HL-60 (cell line): ENCODE data around the gene MAP2.

Experiments used
- GABPA ChIP-seq: IDR thresholded peaks from 2 replicates; pipeline ENCODE4 v1.6.1; 2012; ENCODE audit warnings: low read depth
- POLR2AphosphoS5 ChIP-seq: IDR thresholded peaks from 2 replicates; pipeline ENCODE4 v1.6.1; 2012; ENCODE audit warnings: low read depth
- SPI1 ChIP-seq: IDR thresholded peaks from 2 replicates; pipeline ENCODE4 v1.6.1; 2012; ENCODE audit warnings: low read depth, mild to moderate bottlenecking, borderline replicate concordance
- TF ChIP-seq, protein P1 (sequence below): IDR thresholded peaks from one replicate; pipeline ENCODE4 v1.5.1; 2011; ENCODE audit warnings: low read length, control low read depth, inconsistent platforms; ENCODE audit not compliant: insufficient read depth
- TF ChIP-seq, protein P2 (sequence below): IDR thresholded peaks from 2 replicates; pipeline ENCODE4 v1.6.1; 2012; ENCODE audit warnings: low read depth; ENCODE audit not compliant: insufficient replicate concordance

DNA sequence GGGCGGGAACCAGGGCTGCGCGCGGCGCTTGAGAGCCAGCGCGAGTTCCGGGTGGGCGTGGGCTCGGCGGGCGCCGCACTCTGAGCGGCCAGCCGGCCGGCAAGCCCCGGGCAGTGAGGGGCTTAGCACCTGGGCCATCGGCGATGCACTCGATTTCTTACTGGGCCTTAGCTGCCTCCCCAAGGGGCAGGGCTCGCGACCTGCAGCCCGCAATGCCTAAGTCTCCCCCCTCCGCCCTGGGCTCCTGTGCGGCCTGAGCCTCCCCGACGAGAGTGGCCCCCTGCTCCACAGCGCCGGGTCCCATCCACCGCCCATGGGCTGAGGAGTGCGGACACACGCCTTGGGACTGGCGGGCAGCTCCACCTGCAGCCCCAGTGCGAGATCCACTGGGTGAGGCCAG, 36.5 kb upstream of the MAP2 start:
- TF ChIP-seq, protein P1, sequence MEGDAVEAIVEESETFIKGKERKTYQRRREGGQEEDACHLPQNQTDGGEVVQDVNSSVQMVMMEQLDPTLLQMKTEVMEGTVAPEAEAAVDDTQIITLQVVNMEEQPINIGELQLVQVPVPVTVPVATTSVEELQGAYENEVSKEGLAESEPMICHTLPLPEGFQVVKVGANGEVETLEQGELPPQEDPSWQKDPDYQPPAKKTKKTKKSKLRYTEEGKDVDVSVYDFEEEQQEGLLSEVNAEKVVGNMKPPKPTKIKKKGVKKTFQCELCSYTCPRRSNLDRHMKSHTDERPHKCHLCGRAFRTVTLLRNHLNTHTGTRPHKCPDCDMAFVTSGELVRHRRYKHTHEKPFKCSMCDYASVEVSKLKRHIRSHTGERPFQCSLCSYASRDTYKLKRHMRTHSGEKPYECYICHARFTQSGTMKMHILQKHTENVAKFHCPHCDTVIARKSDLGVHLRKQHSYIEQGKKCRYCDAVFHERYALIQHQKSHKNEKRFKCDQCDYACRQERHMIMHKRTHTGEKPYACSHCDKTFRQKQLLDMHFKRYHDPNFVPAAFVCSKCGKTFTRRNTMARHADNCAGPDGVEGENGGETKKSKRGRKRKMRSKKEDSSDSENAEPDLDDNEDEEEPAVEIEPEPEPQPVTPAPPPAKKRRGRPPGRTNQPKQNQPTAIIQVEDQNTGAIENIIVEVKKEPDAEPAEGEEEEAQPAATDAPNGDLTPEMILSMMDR = no peak
- no peak for TF ChIP-seq POLR2AphosphoS5
- TF ChIP-seq GABPA = no peak
- TF ChIP-seq, protein P2, sequence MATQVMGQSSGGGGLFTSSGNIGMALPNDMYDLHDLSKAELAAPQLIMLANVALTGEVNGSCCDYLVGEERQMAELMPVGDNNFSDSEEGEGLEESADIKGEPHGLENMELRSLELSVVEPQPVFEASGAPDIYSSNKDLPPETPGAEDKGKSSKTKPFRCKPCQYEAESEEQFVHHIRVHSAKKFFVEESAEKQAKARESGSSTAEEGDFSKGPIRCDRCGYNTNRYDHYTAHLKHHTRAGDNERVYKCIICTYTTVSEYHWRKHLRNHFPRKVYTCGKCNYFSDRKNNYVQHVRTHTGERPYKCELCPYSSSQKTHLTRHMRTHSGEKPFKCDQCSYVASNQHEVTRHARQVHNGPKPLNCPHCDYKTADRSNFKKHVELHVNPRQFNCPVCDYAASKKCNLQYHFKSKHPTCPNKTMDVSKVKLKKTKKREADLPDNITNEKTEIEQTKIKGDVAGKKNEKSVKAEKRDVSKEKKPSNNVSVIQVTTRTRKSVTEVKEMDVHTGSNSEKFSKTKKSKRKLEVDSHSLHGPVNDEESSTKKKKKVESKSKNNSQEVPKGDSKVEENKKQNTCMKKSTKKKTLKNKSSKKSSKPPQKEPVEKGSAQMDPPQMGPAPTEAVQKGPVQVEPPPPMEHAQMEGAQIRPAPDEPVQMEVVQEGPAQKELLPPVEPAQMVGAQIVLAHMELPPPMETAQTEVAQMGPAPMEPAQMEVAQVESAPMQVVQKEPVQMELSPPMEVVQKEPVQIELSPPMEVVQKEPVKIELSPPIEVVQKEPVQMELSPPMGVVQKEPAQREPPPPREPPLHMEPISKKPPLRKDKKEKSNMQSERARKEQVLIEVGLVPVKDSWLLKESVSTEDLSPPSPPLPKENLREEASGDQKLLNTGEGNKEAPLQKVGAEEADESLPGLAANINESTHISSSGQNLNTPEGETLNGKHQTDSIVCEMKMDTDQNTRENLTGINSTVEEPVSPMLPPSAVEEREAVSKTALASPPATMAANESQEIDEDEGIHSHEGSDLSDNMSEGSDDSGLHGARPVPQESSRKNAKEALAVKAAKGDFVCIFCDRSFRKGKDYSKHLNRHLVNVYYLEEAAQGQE = no peak
- no peak for TF ChIP-seq SPI1
